Measurements from ENCODE around the gene FHIT.

DNA sequence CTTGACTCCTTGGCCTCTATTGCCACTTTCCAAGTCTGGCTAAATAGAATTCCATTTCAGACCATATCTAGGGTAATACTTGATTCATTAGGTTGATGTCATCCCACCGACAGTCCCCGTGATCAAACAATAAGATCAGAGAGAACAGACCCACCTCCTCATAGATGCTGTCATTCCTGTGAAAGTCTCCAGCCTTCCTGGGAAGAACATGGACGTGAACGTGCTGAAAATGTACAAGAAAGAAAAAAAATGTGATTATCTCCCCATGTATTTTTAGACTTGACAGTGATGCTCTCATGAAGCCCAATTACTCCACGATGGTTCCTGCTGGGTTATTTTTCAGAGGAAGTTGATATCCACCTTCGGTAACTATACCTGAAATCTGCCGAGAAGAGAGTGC lies 1329.1 kb downstream of the FHIT start:
- TF ChIP-seq GATA2 (IDR thresholded peaks at IDR 0.05; ENCODE audit: low read depth, low read length) (no peak), GATA3 (IDR thresholded peaks at IDR 0.05; ENCODE audit: low read depth, low read length) (no peak)

Data from SH-SY5Y (cell line).